GM18861 (cell line): ENCODE data around the gene MYOZ2.

ENCODE experiments used
- ATAC-seq: cut with Tn5 transposase; IDR thresholded peaks from one replicate; pipeline ENCODE4 v1.9.1; 2021; ENCODE audit not compliant: unreplicated experiment

The MYOZ2 gene

DNA sequence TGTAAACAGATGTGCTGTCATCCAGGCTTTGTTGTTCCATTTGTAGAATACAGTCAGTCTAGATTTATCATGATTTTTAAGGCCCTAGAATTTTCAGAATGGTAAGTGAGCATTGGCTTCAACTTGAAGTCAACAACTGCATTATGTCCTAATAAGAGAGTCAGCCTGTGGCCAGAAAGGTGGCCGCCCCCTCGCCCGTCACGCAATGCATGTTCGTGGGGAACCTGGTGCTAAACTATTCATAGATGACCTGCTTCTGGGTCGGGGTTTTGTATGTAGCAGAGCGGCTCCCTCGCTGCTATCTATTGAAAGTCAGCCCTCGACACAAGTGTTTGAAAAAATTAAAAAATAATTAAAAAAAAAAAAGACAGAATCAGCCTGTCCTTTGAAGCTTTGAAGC, 101.6 kb downstream of the MYOZ2 start:
- ATAC-seq: no peak
